ENCODE results near the gene BANF2.

DNA sequence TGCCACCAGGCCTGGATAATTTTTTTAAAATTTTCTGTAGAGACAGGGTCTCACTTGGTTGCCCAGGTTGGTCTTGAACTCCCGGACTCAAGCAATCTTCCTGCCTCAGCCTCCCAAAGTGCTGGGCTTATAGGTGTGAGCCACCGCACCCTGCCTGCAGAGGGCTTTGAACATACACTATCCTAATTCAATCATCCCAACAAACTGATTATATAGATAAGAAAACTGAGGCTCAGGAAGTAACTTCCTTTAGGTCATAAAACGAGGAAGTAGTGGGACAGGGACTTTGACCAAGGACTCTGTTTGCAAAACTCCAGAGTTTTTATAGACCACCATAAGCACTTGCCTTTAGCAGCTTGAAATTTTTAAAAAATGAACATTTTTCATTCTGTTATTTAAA lies 5.0 kb upstream of the BANF2 start:
- TF ChIP-seq, protein P1, sequence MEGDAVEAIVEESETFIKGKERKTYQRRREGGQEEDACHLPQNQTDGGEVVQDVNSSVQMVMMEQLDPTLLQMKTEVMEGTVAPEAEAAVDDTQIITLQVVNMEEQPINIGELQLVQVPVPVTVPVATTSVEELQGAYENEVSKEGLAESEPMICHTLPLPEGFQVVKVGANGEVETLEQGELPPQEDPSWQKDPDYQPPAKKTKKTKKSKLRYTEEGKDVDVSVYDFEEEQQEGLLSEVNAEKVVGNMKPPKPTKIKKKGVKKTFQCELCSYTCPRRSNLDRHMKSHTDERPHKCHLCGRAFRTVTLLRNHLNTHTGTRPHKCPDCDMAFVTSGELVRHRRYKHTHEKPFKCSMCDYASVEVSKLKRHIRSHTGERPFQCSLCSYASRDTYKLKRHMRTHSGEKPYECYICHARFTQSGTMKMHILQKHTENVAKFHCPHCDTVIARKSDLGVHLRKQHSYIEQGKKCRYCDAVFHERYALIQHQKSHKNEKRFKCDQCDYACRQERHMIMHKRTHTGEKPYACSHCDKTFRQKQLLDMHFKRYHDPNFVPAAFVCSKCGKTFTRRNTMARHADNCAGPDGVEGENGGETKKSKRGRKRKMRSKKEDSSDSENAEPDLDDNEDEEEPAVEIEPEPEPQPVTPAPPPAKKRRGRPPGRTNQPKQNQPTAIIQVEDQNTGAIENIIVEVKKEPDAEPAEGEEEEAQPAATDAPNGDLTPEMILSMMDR (IDR thresholded peaks at IDR 0.05; ENCODE audit: low read depth, low read length) = no peak
- TF ChIP-seq, protein P2, sequence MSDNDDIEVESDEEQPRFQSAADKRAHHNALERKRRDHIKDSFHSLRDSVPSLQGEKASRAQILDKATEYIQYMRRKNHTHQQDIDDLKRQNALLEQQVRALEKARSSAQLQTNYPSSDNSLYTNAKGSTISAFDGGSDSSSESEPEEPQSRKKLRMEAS (IDR thresholded peaks at IDR 0.05; ENCODE audit: low read depth, low read length) = no peak
